Suppressor macrophage (primary cell): ENCODE measurements around the gene SYNPO2L.
A peak's percentile ranks its signal among the peaks of the same experiment; 100 is the strongest.

Experiments
- DNase-seq, 4 experiments: peaks; one replicate each; pipeline ENCODE4 v3.0.0-alpha.2; 2020 to 2022

SYNPO2L gene

DNA sequence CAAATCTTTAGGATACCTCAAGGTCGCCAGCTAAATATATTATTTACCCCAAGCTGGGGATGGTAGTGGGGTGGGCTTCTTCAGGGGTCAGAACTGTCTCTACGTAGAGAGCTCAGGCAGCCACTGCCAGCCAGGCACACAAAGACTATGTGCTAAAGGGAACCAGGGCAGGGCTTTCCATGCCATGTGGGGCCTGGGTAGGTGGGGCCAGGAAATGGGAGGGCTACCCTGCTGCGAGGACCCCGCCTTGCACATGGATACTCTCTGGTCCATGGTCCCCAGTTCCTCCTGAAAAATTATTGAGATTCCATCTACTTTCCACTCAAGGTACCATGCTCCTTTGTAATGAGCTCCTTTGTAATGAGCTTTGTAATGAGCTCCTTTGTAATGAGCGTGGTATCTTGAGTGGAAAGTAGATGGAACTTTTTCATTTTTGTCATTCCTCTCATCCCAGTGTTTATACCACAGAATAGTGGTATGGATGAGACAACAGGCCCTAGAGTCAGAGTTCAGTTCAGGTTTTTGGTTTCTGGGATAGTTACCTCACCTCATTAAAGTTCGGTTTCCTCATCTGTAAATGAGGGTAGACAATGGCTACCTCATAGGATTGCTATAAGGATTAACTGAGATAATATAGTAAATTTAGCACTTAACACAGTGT lies 5.8 kb downstream of the SYNPO2L start:
- no peak for DNase-seq

- no peak for DNase-seq
Measured at GRCh38 chr10:73648975-73649829, 6.6 kb downstream of the SYNPO2L start.

DNA sequence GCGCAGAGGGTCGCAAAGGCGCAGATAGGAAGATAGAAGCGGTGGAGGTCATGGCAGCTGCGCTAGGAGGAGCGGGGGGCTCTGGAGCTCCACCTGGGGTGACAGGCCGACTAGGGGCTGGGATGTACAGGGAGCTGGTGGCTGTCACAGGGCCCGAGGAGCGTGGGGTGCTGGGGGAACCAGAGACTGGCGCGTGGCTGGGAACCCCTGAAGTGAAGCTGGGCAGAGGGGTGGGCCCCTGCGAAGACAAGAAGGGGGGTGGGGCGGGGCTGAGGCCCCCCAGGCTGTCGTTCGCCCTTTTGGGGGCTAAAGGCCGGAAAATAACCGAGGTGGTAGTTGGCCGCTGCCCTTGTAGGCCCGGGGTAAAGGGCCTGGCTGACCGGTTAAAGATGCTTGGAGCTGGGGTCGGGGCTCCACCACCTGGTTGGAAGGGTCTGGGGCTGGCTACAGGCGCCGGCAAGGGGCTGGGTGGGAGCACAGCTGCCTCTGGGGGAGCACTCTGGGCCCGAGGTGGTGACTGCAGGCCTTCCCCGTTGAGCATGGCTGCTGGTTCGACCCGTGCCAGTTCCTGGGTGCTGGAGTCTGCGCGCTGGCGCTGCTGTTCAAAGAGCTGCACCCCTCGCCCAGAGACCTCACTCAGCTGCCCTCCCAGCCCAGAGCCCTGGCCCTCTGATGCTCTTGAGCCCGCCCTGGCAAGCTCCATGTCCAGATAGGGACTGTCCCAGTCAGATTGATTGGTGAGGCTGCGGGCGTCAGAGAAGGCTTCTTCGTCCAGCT lies 7.8 kb downstream of the SYNPO2L start:
- DNase-seq, result no peak

DNA sequence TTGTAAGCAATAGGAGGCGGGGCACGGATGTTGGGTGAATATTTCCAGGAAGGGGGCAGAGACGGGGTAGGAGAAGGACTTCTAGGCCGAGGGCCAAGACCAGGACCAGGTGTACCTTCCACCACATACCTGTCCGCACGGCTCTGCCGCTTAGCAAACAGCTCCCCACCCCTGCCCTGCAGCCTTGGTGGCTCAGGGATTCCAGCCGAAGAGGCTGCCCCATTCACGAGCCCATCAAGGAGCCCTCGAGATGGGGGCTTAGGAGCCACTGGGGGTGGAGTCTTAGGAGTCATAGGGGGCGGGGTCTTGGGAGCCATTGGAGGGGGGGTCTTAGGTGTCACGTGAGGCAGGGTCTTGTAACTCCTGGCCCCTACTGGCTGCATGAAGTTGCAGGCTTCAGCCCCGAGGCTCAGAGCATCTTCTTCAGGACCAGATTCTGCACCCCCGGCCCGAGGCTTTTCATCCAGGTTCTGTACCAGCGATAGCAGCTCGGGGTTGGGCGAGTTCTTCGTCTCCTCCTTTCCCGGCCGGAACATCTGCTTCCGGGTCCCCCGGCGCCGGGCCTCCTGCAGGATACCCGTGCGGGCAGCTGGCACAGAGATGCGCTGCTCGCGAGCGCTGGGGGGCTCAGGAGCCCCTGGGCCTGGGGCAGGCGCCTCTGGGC lies 8.5 kb downstream of the SYNPO2L start:
- peak; percentile 30 to 65 (median 40) for DNase-seq

DNA sequence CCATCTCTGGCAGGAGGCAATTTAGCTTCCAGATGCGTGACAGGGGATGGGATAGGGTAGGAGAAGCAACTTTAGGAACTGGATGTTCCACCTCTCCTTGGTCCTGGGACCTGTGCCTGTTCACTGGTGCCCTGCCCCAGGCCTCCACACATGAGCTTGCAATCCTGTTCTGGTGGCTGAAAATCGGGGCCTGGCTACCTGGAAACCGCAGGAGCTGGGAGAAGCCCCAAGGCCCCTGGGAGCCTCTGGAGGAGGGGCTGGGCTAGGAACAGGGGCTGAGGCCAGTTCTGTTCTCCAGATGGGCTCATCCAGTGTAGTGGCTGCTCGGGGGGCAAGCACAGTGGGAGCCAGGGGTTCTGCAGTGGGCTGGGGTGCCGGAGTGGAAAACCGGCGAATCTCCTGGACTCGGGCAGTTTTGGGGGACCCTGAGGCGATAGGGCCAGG lies 9.2 kb downstream of the SYNPO2L start:
- no peak for DNase-seq

DNA sequence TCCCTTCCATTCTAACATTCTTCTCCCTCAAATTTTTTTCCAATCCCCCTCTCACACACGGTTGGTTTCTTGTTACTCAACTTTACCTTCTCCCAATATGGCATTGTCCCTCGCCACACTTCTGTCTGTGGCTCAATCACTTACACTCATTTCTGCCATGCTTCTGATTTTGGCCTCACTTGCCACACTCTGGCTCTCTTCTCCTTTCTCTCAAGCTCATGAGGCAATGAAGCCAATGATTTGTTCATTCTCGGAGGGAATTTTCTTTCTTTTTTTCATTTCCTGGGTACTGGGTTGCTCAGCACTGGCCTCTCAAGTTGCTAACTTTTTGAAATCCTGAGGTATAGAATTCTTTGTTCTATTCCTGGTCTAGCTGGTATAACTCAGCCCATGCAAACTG lies 10.6 kb downstream of the SYNPO2L start:
- DNase-seq, result peak; percentile 46 to 74 (median 66)

DNA sequence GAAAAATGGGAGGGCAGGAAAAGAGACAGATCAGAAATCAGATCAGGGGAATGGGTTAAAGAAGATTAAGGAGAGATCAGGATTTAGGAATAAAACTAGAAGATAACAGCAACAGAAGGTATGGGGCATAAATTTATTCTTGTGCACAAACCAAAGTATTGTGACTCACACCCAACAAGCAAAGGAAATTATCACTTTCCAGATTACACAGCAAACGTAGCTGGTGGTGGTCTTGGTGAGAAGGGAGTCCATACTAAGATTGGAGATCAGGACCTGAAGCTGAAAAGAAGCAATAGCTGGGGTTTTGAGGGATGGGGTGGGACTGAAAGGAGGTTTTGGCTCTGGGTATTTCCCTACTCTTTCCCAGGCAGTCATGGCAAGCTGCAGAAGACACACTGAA lies 11.1 kb downstream of the SYNPO2L start:
- DNase-seq, result no peak

GRCh38 chr10:73644015-73644743 lies 11.7 kb downstream of the SYNPO2L start:
- peak; percentile 64 to 84 (median 76) for DNase-seq

- no peak for DNase-seq
Measured at GRCh38 chr10:73643362-73643761, 12.5 kb downstream of the SYNPO2L start.

- DNase-seq, result peak; percentile 62 to 84 (median 80)
Measured at GRCh38 chr10:73641328-73642060, 14.3 kb downstream of the SYNPO2L start, which contains the start of gene MYOZ1. MYOZ1 (minus strand) TSS chr10:73641474; CDS start chr10:73640017, 1,457 bp downstream.

GRCh38 chr10:73639286-73639685 lies 16.5 kb downstream of the SYNPO2L start:
- DNase-seq, result no peak

GRCh38 chr10:73635781-73636180 lies 20.0 kb downstream of the SYNPO2L start:
- no peak for DNase-seq

GRCh38 chr10:73634421-73634820 lies 21.4 kb downstream of the SYNPO2L start:
- DNase-seq, result no peak

DNA sequence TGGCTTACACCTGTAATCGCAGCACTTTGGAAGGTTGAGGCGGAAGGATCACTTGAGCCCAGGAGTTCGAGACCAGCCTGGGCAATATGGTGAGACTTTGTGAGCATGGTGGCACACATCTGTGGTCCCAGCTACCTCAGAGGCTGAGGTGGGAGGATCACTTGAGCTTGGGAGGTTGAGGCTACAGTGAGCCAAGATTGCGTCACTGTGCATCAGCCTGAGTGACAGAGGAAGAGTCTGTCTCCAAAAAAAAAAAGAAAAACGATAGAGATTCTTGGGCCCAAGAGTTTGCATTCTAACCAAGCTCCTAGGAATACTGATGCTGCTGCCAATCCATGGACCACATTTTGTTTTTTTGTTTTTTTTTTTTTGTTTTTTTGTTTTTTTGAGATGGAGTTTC lies 26.7 kb downstream of the SYNPO2L start:
- DNase-seq, result no peak

- DNase-seq, result no peak
Measured at GRCh38 chr10:73628405-73628804, 27.4 kb downstream of the SYNPO2L start.

- DNase-seq, result no peak
Measured at GRCh38 chr10:73627300-73627699, 28.5 kb downstream of the SYNPO2L start.

GRCh38 chr10:73625884-73626752 lies 29.7 kb downstream of the SYNPO2L start:
- DNase-seq, result peak; percentile 97 to 99 (median 98)

- peak in 3 of 4 experiments; percentile 17 to 50 (median 31) for DNase-seq
Measured at GRCh38 chr10:73625004-73625883, 30.6 kb downstream of the SYNPO2L start.

- DNase-seq, result no peak
Measured at GRCh38 chr10:73623056-73623455, 32.8 kb downstream of the SYNPO2L start.
